ELF-1 (cell line): Measurements from ENCODE around the gene GPR61.

Source experiments
- DNase-seq: peaks from one replicate; pipeline ENCODE4 v3.0.0-alpha.2; 2016; ENCODE audit warnings: low read depth, low spot score

Gene GPR61

GRCh38 chr1:109535971-109536491 is 3.6 kb upstream of the GPR61 start:
- DNase-seq = no peak

- no peak for DNase-seq
These were observed 2.1 kb upstream of the GPR61 start for GRCh38 chr1:109537450-109538178.

- DNase-seq = no peak
These were observed 681 bp upstream of the GPR61 start for GRCh38 chr1:109538827-109539555.

GRCh38 chr1:109541102-109541501 is 1.4 kb downstream of the GPR61 start:
- DNase-seq = no peak

GRCh38 chr1:109542657-109543056 is 3.0 kb downstream of the GPR61 start:
- no peak for DNase-seq

- DNase-seq = no peak
These were observed 3.8 kb downstream of the GPR61 start for GRCh38 chr1:109543283-109543987.

- DNase-seq = no peak
These were observed 4.5 kb downstream of the GPR61 start for GRCh38 chr1:109543988-109544735.

GRCh38 chr1:109546311-109547109 is 6.8 kb downstream of the GPR61 start:
- peak; percentile 82 for DNase-seq

GRCh38 chr1:109547463-109548320 is 8.0 kb downstream of the GPR61 start:
- peak; percentile 30 for DNase-seq

- DNase-seq = peak; percentile 97
These were observed 8.9 kb downstream of the GPR61 start, which contains the start of gene GNAI3 for GRCh38 chr1:109548321-109549267. Gene GNAI3, plus strand, starts transcription at chr1:109548615. Its CDS starts 106 bp downstream, at chr1:109548721.

GRCh38 chr1:109556563-109556962 is 16.9 kb downstream of the GPR61 start:
- DNase-seq = no peak

GRCh38 chr1:109557520-109557919 is 17.8 kb downstream of the GPR61 start:
- DNase-seq = no peak

GRCh38 chr1:109559995-109560394 is 20.3 kb downstream of the GPR61 start:
- no peak for DNase-seq

GRCh38 chr1:109564194-109564878 is 24.7 kb downstream of the GPR61 start:
- peak; percentile 23 for DNase-seq

- no peak for DNase-seq
These were observed 25.6 kb downstream of the GPR61 start for GRCh38 chr1:109565241-109565640.

GRCh38 chr1:109566982-109567381 is 27.3 kb downstream of the GPR61 start:
- DNase-seq = no peak

GRCh38 chr1:109567877-109568672 is 28.4 kb downstream of the GPR61 start:
- DNase-seq = no peak
